Gastrocnemius medialis (tissue), 4 donors: ENCODE data around the gene MALRD1.

ENCODE experiments used
- CTCF ChIP-seq, 5 experiments: fragments of 450-650 bp in 3 of 5; fragments of 200-600 bp in 2 of 5; sonication (generic) in 2 of 5; IDR thresholded peaks in 4 of 5; conservative IDR thresholded peaks in 1 of 5; 1 replicate in 4 of 5; 2 replicates in 1 of 5; pipeline ENCODE4 v1.5.1; 2016 to 2019; ENCODE audit warnings: antibody characterized with exemption in 5 of 5, mild to moderate bottlenecking in 3 of 5, moderate library complexity in 3 of 5
- POLR2A ChIP-seq, 2 donors: fragments of 450-650 bp; IDR thresholded peaks; one replicate each; pipeline ENCODE4 v1.6.1; 2017; ENCODE audit warnings: antibody characterized with exemption in 2 of 2, mild to moderate bottlenecking in 2 of 2, moderate library complexity in 2 of 2

- no peak for TF ChIP-seq POLR2A (IDR thresholded peaks at IDR 0.05)
- TF ChIP-seq CTCF (IDR thresholded peaks at IDR 0.05 in 4 of 5, conservative IDR thresholded peaks at IDR 0.05 in 1 of 5), result no peak
Measured at GRCh38 chr10:19689231-19689630, 640.6 kb downstream of the MALRD1 start.
